ENCODE data around the gene WDR72. TPM values are rescaled to one million over a fixed set of nuclear protein-coding genes. Genes with fewer than 3 reads are reported as not detected.
"Not testable (repeated sequence)": the region's sequence is repeated elsewhere in the genome, so short reads cannot be mapped to it uniquely, and the experiment has no call there.

Gene WDR72
- total RNA-seq, 4 donors from 2014 or later, result 1.7 TPM; not detected in 3

GRCh38 chr15:53548236-53548635 is 211.2 kb downstream of the WDR72 start:
- 47 to 64% methylated on average over 3 to 4 of the region's 4 CpGs for WGBS, 2 donors (ENCODE audit: low coverage in 1 of 2)
- H3K4me3 ChIP-seq, result no peak overlapping the region

DNA sequence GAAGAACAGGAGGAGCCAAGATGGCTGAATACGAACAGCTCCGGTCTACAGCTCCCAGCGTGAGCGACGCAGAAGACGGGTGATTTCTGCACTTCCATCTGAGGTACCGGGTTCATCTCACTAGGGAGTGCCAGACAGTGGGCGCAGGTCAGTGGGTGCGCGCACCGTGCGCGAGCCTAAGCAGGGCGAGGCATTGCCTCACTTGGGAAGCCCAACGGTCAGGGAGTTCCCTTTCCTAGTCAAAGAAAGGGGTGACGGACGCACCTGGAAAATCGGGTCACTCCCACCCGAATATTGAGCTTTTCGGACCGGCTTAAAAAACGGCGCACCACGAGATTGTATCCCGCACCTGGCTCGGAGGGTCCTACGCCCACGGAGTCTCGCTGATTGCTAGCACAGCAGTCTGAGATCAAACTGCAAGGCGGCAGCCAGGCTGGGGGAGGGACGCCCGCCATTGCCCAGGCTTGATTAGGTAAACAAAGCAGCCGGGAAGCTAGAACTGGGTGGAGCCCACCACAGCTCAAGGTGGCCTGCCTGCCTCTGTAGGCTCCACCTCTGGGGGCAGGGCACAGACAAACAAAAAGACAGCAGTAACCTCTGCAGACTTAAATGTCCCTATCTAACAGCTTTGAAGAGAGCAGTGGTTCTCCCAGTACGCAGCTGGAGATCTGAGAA is 218.7 kb downstream of the WDR72 start:
- not testable (repeated sequence) for H3K4me1 ChIP-seq, H3K36me3 ChIP-seq, H3K9me3 ChIP-seq, ATAC-seq, H3K27me3 ChIP-seq, H3K4me3 ChIP-seq, H3K27ac ChIP-seq
- WGBS, 2 donors (ENCODE audit: low coverage in 1 of 2), result 88 to 93% methylated on average over 3 to 8 of the region's 34 CpGs

More at GRCh38 chr15:53548236-53548635, 211.2 kb downstream of the WDR72 start:
- TF ChIP-seq EP300 (IDR thresholded peaks at IDR 0.05), result no peak
- TF ChIP-seq POLR2AphosphoS5 (IDR thresholded peaks at IDR 0.05), result no peak
- no peak for TF ChIP-seq POLR2A (IDR thresholded peaks at IDR 0.05)
- TF ChIP-seq, protein P1, sequence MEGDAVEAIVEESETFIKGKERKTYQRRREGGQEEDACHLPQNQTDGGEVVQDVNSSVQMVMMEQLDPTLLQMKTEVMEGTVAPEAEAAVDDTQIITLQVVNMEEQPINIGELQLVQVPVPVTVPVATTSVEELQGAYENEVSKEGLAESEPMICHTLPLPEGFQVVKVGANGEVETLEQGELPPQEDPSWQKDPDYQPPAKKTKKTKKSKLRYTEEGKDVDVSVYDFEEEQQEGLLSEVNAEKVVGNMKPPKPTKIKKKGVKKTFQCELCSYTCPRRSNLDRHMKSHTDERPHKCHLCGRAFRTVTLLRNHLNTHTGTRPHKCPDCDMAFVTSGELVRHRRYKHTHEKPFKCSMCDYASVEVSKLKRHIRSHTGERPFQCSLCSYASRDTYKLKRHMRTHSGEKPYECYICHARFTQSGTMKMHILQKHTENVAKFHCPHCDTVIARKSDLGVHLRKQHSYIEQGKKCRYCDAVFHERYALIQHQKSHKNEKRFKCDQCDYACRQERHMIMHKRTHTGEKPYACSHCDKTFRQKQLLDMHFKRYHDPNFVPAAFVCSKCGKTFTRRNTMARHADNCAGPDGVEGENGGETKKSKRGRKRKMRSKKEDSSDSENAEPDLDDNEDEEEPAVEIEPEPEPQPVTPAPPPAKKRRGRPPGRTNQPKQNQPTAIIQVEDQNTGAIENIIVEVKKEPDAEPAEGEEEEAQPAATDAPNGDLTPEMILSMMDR (IDR thresholded peaks at IDR 0.05), result no peak
- Histone ChIP-seq H3K36me3 (no peaks in the 10 kb centered on the region), H3K4me1 (no peaks in the 10 kb centered on the region), H3K9me3 (no peaks in the 10 kb centered on the region), H3K27me3 (no peaks in the 10 kb centered on the region), H3K27ac (no peak overlapping the region)
- no peak for ATAC-seq

DNA sequence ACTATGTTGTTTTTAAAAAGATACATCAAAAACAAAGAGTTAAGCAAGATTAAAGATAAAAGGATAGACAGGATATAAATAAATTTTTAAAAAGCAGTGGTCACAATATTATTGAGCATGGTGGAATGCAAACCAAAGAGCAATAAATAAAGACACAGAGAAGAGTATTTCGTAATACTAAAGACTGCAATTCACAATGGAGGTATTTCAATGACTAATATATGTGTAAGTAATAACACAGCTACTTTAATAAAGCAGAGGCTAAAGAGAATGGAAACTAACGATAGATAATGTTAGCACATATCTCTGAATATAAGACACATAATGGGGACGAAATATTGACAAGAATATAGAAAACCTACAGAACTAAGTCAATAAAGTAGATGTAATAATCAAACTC is 219.6 kb downstream of the WDR72 start:
- no peak overlapping the region for H3K27ac ChIP-seq
- H3K4me3 ChIP-seq, result no peak overlapping the region
- no peak for ATAC-seq
- no peaks in the 10 kb centered on the region for H3K27me3 ChIP-seq
- H3K36me3 ChIP-seq, result no peaks in the 10 kb centered on the region
- WGBS, 2 donors (ENCODE audit: low coverage in 1 of 2), result 59 to 72% methylated on average over 3 of the region's 3 CpGs
- no peak for TF ChIP-seq POLR2AphosphoS5 (IDR thresholded peaks at IDR 0.05)
- TF ChIP-seq EP300 (IDR thresholded peaks at IDR 0.05), result no peak
- TF ChIP-seq, protein P1 (IDR thresholded peaks at IDR 0.05), result no peak
- no peak for TF ChIP-seq POLR2A (IDR thresholded peaks at IDR 0.05)
- no peaks in the 10 kb centered on the region for H3K4me1 ChIP-seq
- no peaks in the 10 kb centered on the region for H3K9me3 ChIP-seq

GRCh38 chr15:53536479-53537120 is 222.9 kb downstream of the WDR72 start:
- Histone ChIP-seq H3K27me3 (no peaks in the 10 kb centered on the region), H3K27ac (no peak overlapping the region), H3K36me3 (no peaks in the 10 kb centered on the region), H3K4me1 (no peaks in the 10 kb centered on the region), H3K9me3 (no peaks in the 10 kb centered on the region), H3K4me3 (no peak overlapping the region)
- WGBS, 2 donors (ENCODE audit: low coverage in 1 of 2), result 50 to 56% methylated on average over 4 to 6 of the region's 6 CpGs
- TF ChIP-seq POLR2AphosphoS5 (IDR thresholded peaks at IDR 0.05), result no peak
- no peak for ATAC-seq

DNA sequence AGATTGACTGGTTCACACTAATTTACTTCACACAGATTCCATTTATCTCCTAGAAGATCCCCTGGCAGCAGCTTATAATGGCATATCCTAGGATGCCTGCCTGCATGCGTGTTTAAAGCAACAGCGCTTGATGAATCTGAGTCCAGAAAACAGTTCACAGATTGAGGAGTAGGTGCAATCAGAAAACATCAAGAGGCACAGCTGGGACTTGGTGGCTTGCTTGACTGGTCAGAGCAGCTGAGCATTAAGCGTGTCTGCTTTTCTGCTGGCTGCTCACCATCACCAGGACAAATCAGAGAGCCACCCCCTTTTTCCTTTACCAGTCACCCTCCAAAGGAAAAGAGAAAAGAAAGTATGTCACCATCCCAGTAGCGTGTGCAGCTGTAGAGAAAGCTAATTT is 223.6 kb downstream of the WDR72 start:
- Histone ChIP-seq H3K36me3 (no peaks in the 10 kb centered on the region), H3K4me3 (no peak overlapping the region), H3K4me1 (no peaks in the 10 kb centered on the region), H3K27ac (no peak overlapping the region), H3K27me3 (no peaks in the 10 kb centered on the region), H3K9me3 (no peaks in the 10 kb centered on the region)
- no peak for ATAC-seq
- WGBS, 2 donors (ENCODE audit: low coverage in 1 of 2), result 73 to 83% methylated on average over 2 to 4 of the region's 4 CpGs
- no peak for TF ChIP-seq POLR2A (IDR thresholded peaks at IDR 0.05)
- TF ChIP-seq EP300 (IDR thresholded peaks at IDR 0.05), result no peak
- TF ChIP-seq, protein P1 (IDR thresholded peaks at IDR 0.05), result no peak
- no peak for TF ChIP-seq POLR2AphosphoS5 (IDR thresholded peaks at IDR 0.05)

Measured in gastroesophageal sphincter (tissue), 4 donors.